H9 (cell line): ENCODE data around the gene LARP1. TPM values are rescaled to one million over a fixed set of nuclear protein-coding genes. Genes with fewer than 3 reads are reported as not detected.

ENCODE experiments used
- DNase-seq: peaks from one replicate; pipeline ENCODE4 v3.0.0-alpha.2; 2017
- H2AFZ ChIP-seq: one replicate; pipeline ENCODE4 v1.6.1; 2013; ENCODE audit warnings: mild to moderate bottlenecking, low read length, control low read depth, moderate library complexity
- H2AK5ac ChIP-seq: 2 replicates; pipeline ENCODE4 v1.6.1; 2013; ENCODE audit warnings: low read length, control low read depth, mixed read lengths; ENCODE audit not compliant: insufficient read length
- H2BK120ac ChIP-seq: one replicate; pipeline ENCODE4 v1.6.1; 2013; ENCODE audit warnings: low read depth, mild to moderate bottlenecking, low read length, control low read depth, inconsistent platforms; ENCODE audit not compliant: poor library complexity, severe bottlenecking
- H2BK12ac ChIP-seq: 2 replicates; pipeline ENCODE4 v1.6.1; 2013; ENCODE audit warnings: low read length, control low read depth, mixed read lengths, low read depth; ENCODE audit not compliant: insufficient read length
- H2BK15ac ChIP-seq: 2 replicates; pipeline ENCODE4 v1.6.1; 2013; ENCODE audit warnings: low read depth, low read length, control low read depth
- H2BK20ac ChIP-seq: one replicate; pipeline ENCODE4 v1.6.1; 2013; ENCODE audit warnings: low read depth, mild to moderate bottlenecking, low read length, control low read depth, inconsistent platforms; ENCODE audit not compliant: poor library complexity, severe bottlenecking
- H2BK5ac ChIP-seq: 2 replicates; pipeline ENCODE4 v1.6.1; 2013; ENCODE audit warnings: low read length, control low read depth, mixed read lengths; ENCODE audit not compliant: insufficient read length
- H3K14ac ChIP-seq: 2 replicates; pipeline ENCODE4 v1.6.1; 2013; ENCODE audit warnings: low read length, control low read depth; ENCODE audit not compliant: insufficient read depth
- H3K18ac ChIP-seq: 2 replicates; pipeline ENCODE4 v1.6.1; 2013; ENCODE audit warnings: low read depth, mild to moderate bottlenecking, mixed read lengths, low read length, control low read depth; ENCODE audit not compliant: insufficient read length
- H3K23ac ChIP-seq: 2 replicates; pipeline ENCODE4 v1.6.1; 2013; ENCODE audit warnings: low read length, control low read depth, mixed read lengths, low read depth; ENCODE audit not compliant: insufficient read length
- H3K23me2 ChIP-seq: 2 replicates; pipeline ENCODE4 v1.6.1; 2013; ENCODE audit warnings: low read depth, mild to moderate bottlenecking, mixed read lengths, low read length, control low read depth; ENCODE audit not compliant: insufficient read length, poor library complexity, severe bottlenecking
- H3K27ac ChIP-seq: 2 replicates; pipeline ENCODE4 v1.5.1; 2013; ENCODE audit warnings: low read length, control low read depth, mixed read lengths, low read depth; ENCODE audit not compliant: insufficient read length
- H3K27me3 ChIP-seq: 2 replicates; pipeline ENCODE4 v1.6.1; 2013; ENCODE audit warnings: low read length, control low read depth, inconsistent platforms; ENCODE audit not compliant: insufficient read depth
- H3K4ac ChIP-seq: 2 replicates; pipeline ENCODE4 v1.6.1; 2013; ENCODE audit warnings: low read depth, mild to moderate bottlenecking, control low read depth, inconsistent platforms, low read length, moderate library complexity
- H3K4me1 ChIP-seq: 2 replicates; pipeline ENCODE4 v1.6.1; 2013; ENCODE audit warnings: low read length, control low read depth, inconsistent platforms; ENCODE audit not compliant: insufficient read depth
- H3K4me2 ChIP-seq: 2 replicates; pipeline ENCODE4 v1.6.1; 2013; ENCODE audit warnings: low read length, control low read depth, mixed read lengths; ENCODE audit not compliant: insufficient read length, insufficient read depth
- H3K56ac ChIP-seq: 2 replicates; pipeline ENCODE4 v1.6.1; 2013; ENCODE audit warnings: low read depth, mild to moderate bottlenecking, mixed read lengths, low read length, control low read depth; ENCODE audit not compliant: insufficient read length
- H3K79me1 ChIP-seq: 2 replicates; pipeline ENCODE4 v1.6.1; 2013; ENCODE audit warnings: low read depth, mild to moderate bottlenecking, moderate library complexity, low read length, control low read depth, inconsistent platforms; ENCODE audit not compliant: insufficient read depth, poor library complexity, severe bottlenecking
- H3K79me2 ChIP-seq: 2 replicates; pipeline ENCODE4 v1.6.1; 2013; ENCODE audit warnings: low read length, control low read depth, inconsistent platforms; ENCODE audit not compliant: insufficient read depth
- H3K9ac ChIP-seq: 2 replicates; pipeline ENCODE4 v1.6.1; 2013; ENCODE audit warnings: low read length, control low read depth, mixed read lengths; ENCODE audit not compliant: insufficient read length; ENCODE audit errors: extremely low read depth
- H3K9me3 ChIP-seq: one replicate; pipeline ENCODE4 v1.6.1; 2013; ENCODE audit warnings: low read depth, low read length, inconsistent platforms; ENCODE audit not compliant: control insufficient read depth
- H3T11ph ChIP-seq: one replicate; pipeline ENCODE4 v1.6.1; 2013; ENCODE audit warnings: mild to moderate bottlenecking, low read length, control low read depth, inconsistent platforms
- H4K20me1 ChIP-seq: one replicate; pipeline ENCODE4 v1.6.1; 2013; ENCODE audit not compliant: control insufficient read depth, insufficient read length, insufficient read depth
- H4K5ac ChIP-seq: 2 replicates; pipeline ENCODE4 v1.6.1; 2013; ENCODE audit warnings: low read depth, mild to moderate bottlenecking, mixed read lengths, low read length, control low read depth; ENCODE audit not compliant: insufficient read length
- H4K8ac ChIP-seq: replicated peaks from 2 replicates; pipeline ENCODE4 v1.6.1; 2013; ENCODE audit warnings: low read length, control low read depth, mixed read lengths, low read depth; ENCODE audit not compliant: insufficient read length
- H4K91ac ChIP-seq: 2 replicates; pipeline ENCODE4 v1.6.1; 2013; ENCODE audit warnings: low read depth, mild to moderate bottlenecking, moderate library complexity, mixed read lengths, low read length, control low read depth; ENCODE audit not compliant: insufficient read length
- H3K27ac Mint-ChIP-seq, 3 experiments: 2 replicates in 2 of 3; 3 replicates in 1 of 3; pipeline ENCODE4 v1.8.0; 2020 to 2021; ENCODE audit warnings: mixed read lengths in 3 of 3, mild to moderate bottlenecking in 1 of 3, moderate library complexity in 1 of 3
- H3K27me3 Mint-ChIP-seq: 2 replicates; pipeline ENCODE4 v1.8.0; 2021; ENCODE audit warnings: low read depth, mild to moderate bottlenecking, moderate library complexity, mixed read lengths
- H3K36me3 Mint-ChIP-seq, 3 experiments: 2 replicates in 2 of 3; 3 replicates in 1 of 3; pipeline ENCODE4 v1.8.0; 2020 to 2021; ENCODE audit warnings: low read depth in 3 of 3, mixed read lengths in 3 of 3; ENCODE audit not compliant: insufficient read depth in 1 of 3
- H3K4me1 Mint-ChIP-seq, 2 experiments: 2 replicates each; pipeline ENCODE4 v1.8.0; 2020; ENCODE audit warnings: mixed read lengths in 2 of 2
- H3K4me3 Mint-ChIP-seq, 2 experiments: 2 replicates in 1 of 2; 3 replicates in 1 of 2; pipeline ENCODE4 v1.8.0; 2020 to 2021; ENCODE audit warnings: mild to moderate bottlenecking in 2 of 2, mixed read lengths in 2 of 2, moderate library complexity in 1 of 2
- H3K9me3 Mint-ChIP-seq, 2 experiments: 2 replicates in 1 of 2; 3 replicates in 1 of 2; pipeline ENCODE4 v1.8.0; 2020; ENCODE audit warnings: mild to moderate bottlenecking in 2 of 2, mixed read lengths in 2 of 2, moderate library complexity in 1 of 2
- CTCF ChIP-seq: fragments of 200-600 bp; sonication (generic); conservative IDR thresholded peaks from 3 replicates; pipeline ENCODE4 v1.8.0; 2021; ENCODE audit warnings: antibody characterized with exemption, mild to moderate bottlenecking
- WGBS: extraction: QIAGEN DNeasy Blood & Tissue Kit; methylation state at CpG from one replicate; pipeline ENCODE4 v1.1.7; 2013; ENCODE audit warnings: missing lambda C conversion rate, low lambda C conversion rate, mixed read lengths; ENCODE audit not compliant: insufficient read length; ENCODE audit errors: extremely low coverage; 5-methylcytosine and 5-hydroxymethylcytosine counted together
- total RNA-seq: library from RNA; stranded (reverse); gene quantifications from 2 replicates; pipeline ENCODE4 v1.2.1, GENCODE V29; 2021

The LARP1 gene
- total RNA-seq, 1 experiment from 2014 or later = 405 TPM

GRCh38 chr5:154795235-154795596 lies 40.0 kb downstream of the LARP1 start:
- H2AK5ac ChIP-seq = no peak overlapping the region
- H3K56ac ChIP-seq = no peak overlapping the region
- Mint-ChIP-seq H3K4me1 (no peaks in the 10 kb centered on the region), H3K9me3 (no peaks in the 10 kb centered on the region), H3K27me3 (no peaks in the 10 kb centered on the region), H3K4me3 (no peak overlapping the region), H3K27ac (no peak overlapping the region), H3K36me3 (peaks cover 74 to 90% (median 87%) of the 10 kb centered on the region in 3 experiments; a peak in 6 of 7 replicates)
- H2BK5ac ChIP-seq = no peak overlapping the region
- H3K18ac ChIP-seq = no peak overlapping the region
- no peak overlapping the region for H3K4me2 ChIP-seq
- H3K23ac ChIP-seq = no peak overlapping the region
- no peak overlapping the region for H2BK20ac ChIP-seq
- no peak overlapping the region for H3K4ac ChIP-seq
- WGBS = no CpG with 5 or more reads among the region's 3 CpGs
- peaks cover 5% of the 10 kb centered on the region for H3K79me1 ChIP-seq
- no peak for TF ChIP-seq CTCF
- H3K27me3 ChIP-seq = no peaks in the 10 kb centered on the region
- H3K23me2 ChIP-seq = no peaks in the 10 kb centered on the region
- H3K4me1 ChIP-seq = no peaks in the 10 kb centered on the region
- H4K91ac ChIP-seq = no peak overlapping the region
- no peak overlapping the region for H4K5ac ChIP-seq
- DNase-seq = no peak
- no peak overlapping the region for H2BK12ac ChIP-seq
- no peak overlapping the region for H2AFZ ChIP-seq
- no peak overlapping the region for H4K8ac ChIP-seq
- no peaks in the 10 kb centered on the region for H3K79me2 ChIP-seq
- H3K27ac ChIP-seq = no peak overlapping the region
- no peak overlapping the region for H3K9ac ChIP-seq
- no peak overlapping the region for H2BK120ac ChIP-seq
- H2BK15ac ChIP-seq = no peak overlapping the region
- H3K9me3 ChIP-seq = no peaks in the 10 kb centered on the region
- H4K20me1 ChIP-seq = no peaks in the 10 kb centered on the region
- H3T11ph ChIP-seq = no peak overlapping the region
- no peak overlapping the region for H3K14ac ChIP-seq
